ENCODE results near the gene MRPS21. TPM values are rescaled to one million over a fixed set of nuclear protein-coding genes. Genes with fewer than 3 reads are reported as not detected.
"Not testable (repeated sequence)": the region's sequence is repeated elsewhere in the genome, so short reads cannot be mapped to it uniquely, and the experiment has no call there.

MRPS21 gene
- total RNA-seq, 1 donor from 2014 or later = 81.5 TPM

GRCh38 chr1:150295476-150295875, 1.8 kb downstream of the MRPS21 start:
- Mint-ChIP-seq H3K27me3 (ENCODE audit: unreplicated experiment) (no peaks in the 10 kb centered on the region), H3K4me3 (ENCODE audit: unreplicated experiment) (peak overlapping the region; percentile 4), H3K9me3 (ENCODE audit: unreplicated experiment) (no peaks in the 10 kb centered on the region), H3K27ac (ENCODE audit: unreplicated experiment) (peak overlapping the region; percentile 25), H3K36me3 (ENCODE audit: unreplicated experiment) (peaks cover 22% of the 10 kb centered on the region), H3K4me1 (ENCODE audit: unreplicated experiment) (peaks cover 26% of the 10 kb centered on the region)
- DNase-seq (ENCODE audit: extremely low spot score, unreplicated experiment) = no peak
- TF ChIP-seq, protein P1, sequence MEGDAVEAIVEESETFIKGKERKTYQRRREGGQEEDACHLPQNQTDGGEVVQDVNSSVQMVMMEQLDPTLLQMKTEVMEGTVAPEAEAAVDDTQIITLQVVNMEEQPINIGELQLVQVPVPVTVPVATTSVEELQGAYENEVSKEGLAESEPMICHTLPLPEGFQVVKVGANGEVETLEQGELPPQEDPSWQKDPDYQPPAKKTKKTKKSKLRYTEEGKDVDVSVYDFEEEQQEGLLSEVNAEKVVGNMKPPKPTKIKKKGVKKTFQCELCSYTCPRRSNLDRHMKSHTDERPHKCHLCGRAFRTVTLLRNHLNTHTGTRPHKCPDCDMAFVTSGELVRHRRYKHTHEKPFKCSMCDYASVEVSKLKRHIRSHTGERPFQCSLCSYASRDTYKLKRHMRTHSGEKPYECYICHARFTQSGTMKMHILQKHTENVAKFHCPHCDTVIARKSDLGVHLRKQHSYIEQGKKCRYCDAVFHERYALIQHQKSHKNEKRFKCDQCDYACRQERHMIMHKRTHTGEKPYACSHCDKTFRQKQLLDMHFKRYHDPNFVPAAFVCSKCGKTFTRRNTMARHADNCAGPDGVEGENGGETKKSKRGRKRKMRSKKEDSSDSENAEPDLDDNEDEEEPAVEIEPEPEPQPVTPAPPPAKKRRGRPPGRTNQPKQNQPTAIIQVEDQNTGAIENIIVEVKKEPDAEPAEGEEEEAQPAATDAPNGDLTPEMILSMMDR (IDR thresholded peaks at IDR 0.05) = no peak

DNA sequence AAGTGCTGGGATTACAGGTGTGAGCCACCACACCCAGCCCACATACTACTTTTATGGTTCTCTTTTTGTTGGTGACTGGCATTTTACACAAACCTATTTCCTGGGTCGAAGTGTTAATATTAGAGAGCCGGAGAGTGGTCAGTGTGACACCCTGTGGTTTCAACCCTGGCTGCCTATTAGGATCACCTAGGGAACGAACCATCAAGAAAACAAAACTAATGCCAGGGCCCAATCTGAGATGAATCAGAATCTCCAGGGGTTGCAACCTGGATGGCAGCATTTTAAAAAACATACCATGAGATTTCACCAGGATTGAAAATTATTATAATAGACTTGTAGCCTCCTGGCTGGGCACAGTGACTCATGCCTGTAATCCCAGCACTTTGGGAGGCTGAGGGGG, 6.1 kb downstream of the MRPS21 start:
- H3K36me3 Mint-ChIP-seq (ENCODE audit: unreplicated experiment) = peaks cover 39% of the 10 kb centered on the region
- H3K4me3 Mint-ChIP-seq (ENCODE audit: unreplicated experiment) = no peak overlapping the region
- no peaks in the 10 kb centered on the region for H3K27me3 Mint-ChIP-seq (ENCODE audit: unreplicated experiment)
- peaks cover 14% of the 10 kb centered on the region for H3K4me1 Mint-ChIP-seq (ENCODE audit: unreplicated experiment)
- H3K9me3 Mint-ChIP-seq (ENCODE audit: unreplicated experiment) = no peaks in the 10 kb centered on the region
- DNase-seq (ENCODE audit: extremely low spot score, unreplicated experiment) = no peak
- TF ChIP-seq, protein P1 (IDR thresholded peaks at IDR 0.05) = no peak
- H3K27ac Mint-ChIP-seq (ENCODE audit: unreplicated experiment) = no peak overlapping the region

- H3K27me3 Mint-ChIP-seq (ENCODE audit: unreplicated experiment) = no peaks in the 10 kb centered on the region
- H3K4me3 Mint-ChIP-seq (ENCODE audit: unreplicated experiment) = no peak overlapping the region
- TF ChIP-seq, protein P1 (IDR thresholded peaks at IDR 0.05) = no peak
- H3K9me3 Mint-ChIP-seq (ENCODE audit: unreplicated experiment) = no peaks in the 10 kb centered on the region
- H3K36me3 Mint-ChIP-seq (ENCODE audit: unreplicated experiment) = peaks cover 27% of the 10 kb centered on the region
- H3K4me1 Mint-ChIP-seq (ENCODE audit: unreplicated experiment) = peaks cover 2% of the 10 kb centered on the region
- no peak for DNase-seq (ENCODE audit: extremely low spot score, unreplicated experiment)
- no peak overlapping the region for H3K27ac Mint-ChIP-seq (ENCODE audit: unreplicated experiment)
These were observed 8.7 kb downstream of the MRPS21 start for GRCh38 chr1:150302338-150302737.

GRCh38 chr1:150302902-150303301, 9.2 kb downstream of the MRPS21 start:
- TF ChIP-seq, protein P1 (IDR thresholded peaks at IDR 0.05) = no peak
- peaks cover 30% of the 10 kb centered on the region for H3K36me3 Mint-ChIP-seq (ENCODE audit: unreplicated experiment)
- no peaks in the 10 kb centered on the region for H3K27me3 Mint-ChIP-seq (ENCODE audit: unreplicated experiment)
- DNase-seq (ENCODE audit: extremely low spot score, unreplicated experiment) = no peak
- peaks cover 2% of the 10 kb centered on the region for H3K4me1 Mint-ChIP-seq (ENCODE audit: unreplicated experiment)
- no peaks in the 10 kb centered on the region for H3K9me3 Mint-ChIP-seq (ENCODE audit: unreplicated experiment)
- no peak overlapping the region for H3K27ac Mint-ChIP-seq (ENCODE audit: unreplicated experiment)
- H3K4me3 Mint-ChIP-seq (ENCODE audit: unreplicated experiment) = no peak overlapping the region

GRCh38 chr1:150308585-150308984, 14.9 kb downstream of the MRPS21 start:
- H3K36me3 Mint-ChIP-seq (ENCODE audit: unreplicated experiment) = peaks cover 16% of the 10 kb centered on the region
- H3K27me3 Mint-ChIP-seq (ENCODE audit: unreplicated experiment); H3K9me3 Mint-ChIP-seq (ENCODE audit: unreplicated experiment); H3K27ac Mint-ChIP-seq (ENCODE audit: unreplicated experiment); H3K4me1 Mint-ChIP-seq (ENCODE audit: unreplicated experiment); DNase-seq (ENCODE audit: extremely low spot score, unreplicated experiment); H3K4me3 Mint-ChIP-seq (ENCODE audit: unreplicated experiment): not testable (repeated sequence)

Measured in osteocyte (in vitro differentiated cells).